Islet precursor cell (in vitro differentiated cells): ENCODE results near the gene RPS6KA2.
"Not testable (repeated sequence)": the region's sequence is repeated elsewhere in the genome, so short reads cannot be mapped to it uniquely, and the experiment has no call there.

Source experiments
- DNase-seq: peaks from one replicate; pipeline ENCODE4 v3.0.0-alpha.2; 2018

Gene RPS6KA2

GRCh38 chr6:166387098-166387497, 240.0 kb downstream of the RPS6KA2 start:
- DNase-seq = not testable (repeated sequence)

- no peak for DNase-seq
Measured at GRCh38 chr6:166386111-166386510, 240.9 kb downstream of the RPS6KA2 start.

GRCh38 chr6:166383802-166384363, 243.2 kb downstream of the RPS6KA2 start:
- DNase-seq = peak; percentile 69

- DNase-seq = peak; percentile 99
Measured at GRCh38 chr6:166382933-166383801, 243.9 kb downstream of the RPS6KA2 start, which contains the start of gene MPC1. Gene MPC1 (minus strand): TSS chr6:166382940. CDS start chr6:166382876, 64 bp downstream.

- no peak for DNase-seq
Measured at GRCh38 chr6:166382500-166382932, 244.5 kb downstream of the RPS6KA2 start.

GRCh38 chr6:166381733-166382499, 245.1 kb downstream of the RPS6KA2 start:
- DNase-seq = peak; percentile 89

GRCh38 chr6:166381381-166381732, 245.7 kb downstream of the RPS6KA2 start:
- no peak for DNase-seq

GRCh38 chr6:166379800-166380199, 247.3 kb downstream of the RPS6KA2 start:
- no peak for DNase-seq

GRCh38 chr6:166379103-166379586, 247.9 kb downstream of the RPS6KA2 start:
- DNase-seq = no peak

- no peak for DNase-seq
Measured at GRCh38 chr6:166377721-166378120, 249.3 kb downstream of the RPS6KA2 start.

- no peak for DNase-seq
Measured at GRCh38 chr6:166375013-166375412, 252.0 kb downstream of the RPS6KA2 start.

GRCh38 chr6:166370489-166370888, 256.6 kb downstream of the RPS6KA2 start:
- DNase-seq = no peak

- no peak for DNase-seq
Measured at GRCh38 chr6:166369782-166370181, 257.3 kb downstream of the RPS6KA2 start.

- DNase-seq = no peak
Measured at GRCh38 chr6:166366921-166367320, 260.1 kb downstream of the RPS6KA2 start.

- no peak for DNase-seq
Measured at GRCh38 chr6:166365806-166366205, 261.2 kb downstream of the RPS6KA2 start.

- DNase-seq = no peak
Measured at GRCh38 chr6:166365221-166365620, 261.8 kb downstream of the RPS6KA2 start.

- DNase-seq = no peak
Measured at GRCh38 chr6:166364456-166364855, 262.6 kb downstream of the RPS6KA2 start.

- not testable (repeated sequence) for DNase-seq
Measured at GRCh38 chr6:166362427-166362826, 264.6 kb downstream of the RPS6KA2 start.

- no peak for DNase-seq
Measured at GRCh38 chr6:166361077-166361429, 266.0 kb downstream of the RPS6KA2 start.

GRCh38 chr6:166360243-166361076, 266.6 kb downstream of the RPS6KA2 start:
- DNase-seq = peak; percentile 81
